HAP-1 (cell line): ENCODE data around the gene MAN1C1.
A peak's percentile ranks its signal among the peaks of the same experiment; 100 is the strongest.
"Not testable (repeated sequence)": the region's sequence is repeated elsewhere in the genome, so short reads cannot be mapped to it uniquely, and the experiment has no call there.

ENCODE experiments used
- DNase-seq, 2 experiments: peaks; one replicate each; pipeline ENCODE4 v3.0.0-alpha.2; 2016 to 2020; ENCODE audit warnings: low spot score in 2 of 2
- H3K27me3 ChIP-seq: fragments of 250-450 bp; sonication (Bioruptor Pico); 2 replicates; pipeline ENCODE4 v1.5.1; 2020; ENCODE audit warnings: low read depth, mild to moderate bottlenecking, moderate library complexity
- H3K36me3 ChIP-seq: fragments of 250-450 bp; sonication (Bioruptor Pico); replicated peaks from 2 replicates; pipeline ENCODE4 v1.5.1; 2020; ENCODE audit warnings: mild to moderate bottlenecking
- H3K4me1 ChIP-seq: fragments of 250-450 bp; sonication (Bioruptor Pico); 2 replicates; pipeline ENCODE4 v1.5.1; 2020; ENCODE audit warnings: mild to moderate bottlenecking
- H3K4me3 ChIP-seq: fragments of 250-450 bp; sonication (Bioruptor Pico); 2 replicates; pipeline ENCODE4 v1.5.1; 2020; ENCODE audit warnings: mild to moderate bottlenecking, moderate library complexity
- H3K9me3 ChIP-seq: fragments of 250-450 bp; sonication (Bioruptor Pico); 2 replicates; pipeline ENCODE4 v1.5.1; 2020; ENCODE audit warnings: mild to moderate bottlenecking, moderate library complexity
- in situ Hi-C: fragments of 300-500 bp; cut with MboI; formaldehyde crosslinking; loops from 3 replicates; pipeline ENCODE4 v1.14.3; 2020; ENCODE audit warnings: low sequenced_read_pairs, inconsistent platforms, mixed read lengths

Gene MAN1C1

DNA sequence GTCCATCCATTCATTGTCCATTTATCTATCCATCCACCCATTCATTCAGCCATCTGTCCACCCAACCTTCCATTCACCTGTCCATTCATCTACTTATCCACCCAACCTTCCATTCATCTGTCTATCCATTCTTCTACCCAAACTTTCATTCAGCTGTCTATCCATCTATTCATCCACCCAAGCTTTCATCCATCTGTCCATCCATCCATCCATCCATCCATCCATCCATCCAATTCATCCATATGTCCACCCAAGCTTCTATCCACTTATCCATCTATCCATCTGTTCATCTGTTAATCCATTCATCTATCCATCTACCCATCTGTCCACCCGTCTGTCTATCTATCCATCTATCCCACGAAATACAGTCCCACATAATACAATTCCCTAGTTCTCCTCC lies 21.6 kb upstream of the MAN1C1 start:
- Histone ChIP-seq H3K4me1 (no peaks in the 10 kb centered on the region), H3K27me3 (peaks cover 4% of the 10 kb centered on the region; the same call in 1 of the 2 replicates), H3K9me3 (no peaks in the 10 kb centered on the region), H3K36me3 (no peaks in the 10 kb centered on the region), H3K4me3 (no peak overlapping the region)
- in situ Hi-C loops, result no loop called here
- DNase-seq, result no peak

DNA sequence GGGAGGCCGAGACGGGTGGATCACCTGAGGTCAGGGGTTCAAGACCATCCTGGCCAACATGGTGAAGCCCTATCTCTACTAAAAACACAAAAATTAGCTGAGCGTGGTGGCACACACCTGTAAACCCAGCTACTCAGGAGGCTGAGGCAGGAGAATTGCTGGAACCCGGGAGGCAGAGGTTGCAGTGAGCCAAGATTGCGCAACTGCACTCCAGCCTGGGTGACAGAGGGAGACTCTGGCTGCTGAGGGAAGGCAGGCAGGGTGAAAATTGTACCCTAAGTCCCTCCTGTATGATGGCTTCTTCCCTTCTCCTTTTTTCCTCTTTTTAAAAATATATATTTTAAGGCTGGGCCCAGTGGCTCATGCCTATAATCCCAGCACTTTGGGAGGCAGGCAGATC lies 19.9 kb upstream of the MAN1C1 start:
- H3K27me3 ChIP-seq, in situ Hi-C loops, H3K36me3 ChIP-seq, H3K9me3 ChIP-seq, H3K4me3 ChIP-seq, DNase-seq, H3K4me1 ChIP-seq: not testable (repeated sequence)

DNA sequence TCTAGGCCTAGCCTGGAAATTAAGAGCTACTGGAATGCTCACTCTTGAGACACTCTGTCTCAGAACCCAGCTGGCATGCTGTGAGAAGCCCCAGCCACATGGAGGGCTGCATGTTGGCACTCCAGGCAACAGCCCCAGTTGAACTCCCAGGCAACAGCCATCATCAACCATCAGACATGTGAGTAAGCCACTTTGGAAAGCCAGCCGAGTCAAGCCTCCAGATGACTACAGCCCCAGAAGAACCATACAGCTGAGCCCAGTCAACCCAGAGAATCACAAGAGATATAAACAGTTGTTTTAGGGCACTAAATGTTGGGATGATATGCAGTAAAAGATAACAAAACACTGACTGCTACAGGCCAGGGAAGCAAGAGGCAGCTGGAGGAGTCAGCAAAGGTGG lies 17.7 kb upstream of the MAN1C1 start:
- Histone ChIP-seq H3K9me3 (no peaks in the 10 kb centered on the region), H3K4me1 (no peaks in the 10 kb centered on the region), H3K36me3 (no peaks in the 10 kb centered on the region), H3K27me3 (peaks cover 6% of the 10 kb centered on the region; the same call in 1 of the 2 replicates), H3K4me3 (no peak overlapping the region)
- DNase-seq, result no peak
- in situ Hi-C loops, result no loop called here

DNA sequence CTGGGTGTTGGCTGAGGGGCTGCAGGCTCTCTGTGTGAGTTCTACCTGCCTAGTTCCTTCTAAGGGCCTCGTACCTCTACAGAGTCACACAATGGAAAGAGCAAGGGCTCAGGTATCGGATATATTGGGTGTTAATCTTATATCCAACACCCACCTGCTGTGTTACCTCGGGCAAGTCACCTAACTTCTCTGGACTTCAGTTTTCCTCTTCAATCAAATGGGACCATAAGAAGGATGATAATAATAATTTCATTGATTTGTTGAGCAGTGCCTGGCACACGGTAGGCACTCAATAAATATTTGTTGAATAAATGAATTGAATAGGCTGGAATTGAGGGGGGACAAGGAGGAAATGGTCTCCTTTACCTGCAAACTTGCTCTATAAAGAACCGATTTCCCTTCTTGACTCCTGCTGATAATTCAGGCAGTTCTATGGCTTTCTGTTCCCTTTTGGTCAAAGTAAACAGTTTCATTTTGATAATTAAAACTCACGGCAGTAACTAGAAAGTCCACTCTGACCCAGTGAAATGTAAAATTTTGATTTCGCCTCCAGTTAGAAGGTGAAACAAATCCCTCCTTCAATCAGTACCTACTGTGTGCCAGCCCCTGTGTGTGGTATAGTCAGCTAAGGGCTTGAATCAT lies 16.5 kb upstream of the MAN1C1 start:
- peaks cover 6% of the 10 kb centered on the region for H3K27me3 ChIP-seq
- no peak for DNase-seq
- no peak overlapping the region for H3K4me3 ChIP-seq
- in situ Hi-C loops, result no loop called here
- no peaks in the 10 kb centered on the region for H3K4me1 ChIP-seq
- H3K9me3 ChIP-seq, result no peaks in the 10 kb centered on the region
- no peaks in the 10 kb centered on the region for H3K36me3 ChIP-seq

DNA sequence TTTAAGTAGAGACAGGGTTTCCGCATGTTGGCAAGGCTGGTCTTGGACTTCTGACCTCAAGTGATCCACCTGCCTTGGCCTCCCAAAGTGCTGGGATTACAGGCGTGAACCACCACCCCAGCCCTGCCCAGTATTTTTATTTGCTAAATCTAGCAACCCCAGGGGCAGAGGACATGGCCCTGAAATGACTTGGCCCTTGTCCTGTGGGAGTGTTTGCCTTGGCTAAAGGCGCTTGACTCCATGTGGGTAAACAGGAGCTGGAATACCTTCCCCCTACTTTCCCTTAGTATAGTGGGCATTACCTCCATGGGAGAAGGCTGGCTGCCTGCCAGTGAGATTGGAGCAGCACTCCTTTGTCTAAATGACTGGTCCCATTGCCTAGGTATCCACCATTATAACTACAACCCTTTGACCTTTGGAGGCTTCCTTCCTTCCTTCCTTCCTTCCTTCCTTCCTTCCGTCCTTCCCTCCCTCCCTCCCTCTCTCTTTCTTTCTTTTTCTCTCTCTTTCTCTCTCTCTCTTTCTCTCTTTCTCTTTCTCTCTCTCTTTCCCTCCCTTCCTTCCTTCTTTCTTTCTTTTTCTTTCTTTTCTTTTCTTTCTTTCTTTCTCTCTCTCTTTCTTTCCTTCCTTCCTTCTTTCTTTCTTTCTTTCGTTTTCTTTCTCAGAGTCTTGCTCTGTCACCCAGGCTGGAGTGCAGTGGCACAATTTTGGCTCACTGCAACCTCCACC lies 15.5 kb upstream of the MAN1C1 start:
- DNase-seq, H3K4me1 ChIP-seq, H3K9me3 ChIP-seq, in situ Hi-C loops, H3K4me3 ChIP-seq, H3K36me3 ChIP-seq: not testable (repeated sequence)
- peaks cover 14% of the 10 kb centered on the region for H3K27me3 ChIP-seq

DNA sequence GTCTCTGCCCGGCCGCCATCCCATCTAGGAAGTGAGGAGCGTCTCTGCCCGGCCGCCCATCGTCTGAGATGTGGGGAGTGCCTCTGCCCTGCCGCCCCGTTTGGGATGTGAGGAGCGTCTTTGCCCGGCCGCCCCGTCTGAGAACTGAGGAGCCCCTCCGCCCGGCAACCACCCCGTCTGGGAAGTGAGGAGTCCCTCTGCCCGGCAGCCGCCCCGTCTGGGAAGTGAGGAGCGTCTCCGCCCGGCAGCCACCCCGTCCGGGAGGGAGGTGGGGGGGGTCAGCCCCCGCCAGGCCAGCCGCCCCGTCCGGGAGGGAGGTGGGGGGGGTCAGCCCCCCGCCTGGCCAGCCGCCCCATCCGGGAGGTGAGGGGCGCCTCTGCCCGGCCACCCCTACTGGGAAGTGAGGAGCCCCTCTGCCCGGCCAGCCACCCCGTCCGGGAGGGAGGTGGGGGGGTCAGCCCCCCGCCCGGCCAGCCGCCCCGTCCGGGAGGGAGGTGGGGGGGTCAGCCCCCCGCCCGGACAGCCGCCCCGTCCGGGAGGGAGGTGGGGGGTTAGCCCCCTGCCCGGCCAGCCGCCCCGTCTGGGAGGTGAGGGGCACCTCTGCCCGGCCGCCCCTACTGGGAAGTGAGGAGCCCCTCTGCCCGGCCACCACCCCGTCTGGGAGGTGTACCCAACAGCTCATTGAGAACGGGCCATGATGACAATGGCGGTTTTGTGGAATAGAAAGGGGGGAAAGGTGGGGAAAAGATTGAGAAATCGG lies 12.6 kb upstream of the MAN1C1 start:
- DNase-seq, H3K4me3 ChIP-seq, H3K4me1 ChIP-seq, in situ Hi-C loops, H3K9me3 ChIP-seq, H3K36me3 ChIP-seq: not testable (repeated sequence)
- peaks cover 20% of the 10 kb centered on the region for H3K27me3 ChIP-seq

DNA sequence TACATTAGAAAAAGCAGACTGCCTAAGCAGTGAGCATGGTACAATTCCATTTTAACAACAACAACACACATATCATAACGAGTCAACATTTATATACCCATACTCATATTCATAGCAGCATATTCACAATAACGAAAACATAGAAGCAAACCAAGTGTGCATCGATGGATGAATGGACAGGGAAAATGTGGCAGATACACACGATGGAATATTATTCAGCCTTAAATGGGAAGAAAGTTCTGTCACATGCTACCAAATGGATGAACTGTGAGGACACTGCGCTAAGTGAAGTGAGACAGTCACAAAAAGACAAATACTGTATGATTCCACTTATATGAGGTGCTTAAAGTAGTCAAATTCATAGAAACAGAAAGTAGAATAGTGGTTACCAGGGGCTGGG lies 9.5 kb upstream of the MAN1C1 start:
- Histone ChIP-seq H3K4me3 (no peak overlapping the region), H3K9me3 (no peaks in the 10 kb centered on the region), H3K27me3 (peaks cover 28% of the 10 kb centered on the region), H3K4me1 (no peaks in the 10 kb centered on the region), H3K36me3 (no peaks in the 10 kb centered on the region)
- no peak for DNase-seq
- in situ Hi-C loops, result no loop called here

DNA sequence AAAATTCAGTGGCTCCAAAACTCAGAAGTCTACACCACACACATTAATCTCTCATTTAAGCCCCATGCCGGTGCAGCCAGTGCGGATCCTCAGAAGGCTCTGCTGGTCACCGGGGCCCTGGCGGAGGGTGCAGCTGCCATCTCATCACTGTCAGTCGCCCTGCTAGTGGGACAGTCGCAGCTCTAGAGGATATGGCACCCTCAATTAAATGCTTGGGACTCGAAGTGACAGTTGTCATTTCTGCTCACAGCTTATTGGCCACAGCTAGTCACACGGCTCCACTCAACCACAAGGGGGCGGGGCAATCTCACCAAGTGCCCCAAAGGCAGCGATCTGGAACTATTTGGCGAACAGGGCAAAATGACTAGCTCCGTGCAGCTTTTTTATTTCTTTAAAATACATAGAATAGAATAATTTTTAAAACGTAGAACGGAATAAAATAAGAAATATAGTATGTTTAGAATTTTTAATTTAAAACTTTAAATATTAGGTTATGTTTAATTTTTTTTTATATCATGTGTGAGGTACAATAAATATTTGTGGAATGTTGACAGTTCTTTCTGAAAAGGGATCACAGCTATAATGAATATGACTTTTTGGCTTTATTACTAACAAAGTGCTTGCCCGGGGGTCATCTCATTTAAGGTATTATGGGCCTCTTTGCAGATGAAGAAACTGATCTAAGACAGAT lies 8.0 kb upstream of the MAN1C1 start:
- no peaks in the 10 kb centered on the region for H3K4me1 ChIP-seq
- H3K9me3 ChIP-seq, result no peaks in the 10 kb centered on the region
- no peak overlapping the region for H3K4me3 ChIP-seq
- DNase-seq, result peak; percentile 83 to 91
- no peaks in the 10 kb centered on the region for H3K36me3 ChIP-seq
- in situ Hi-C loops, result no loop called here
- peaks cover 32% of the 10 kb centered on the region for H3K27me3 ChIP-seq

DNA sequence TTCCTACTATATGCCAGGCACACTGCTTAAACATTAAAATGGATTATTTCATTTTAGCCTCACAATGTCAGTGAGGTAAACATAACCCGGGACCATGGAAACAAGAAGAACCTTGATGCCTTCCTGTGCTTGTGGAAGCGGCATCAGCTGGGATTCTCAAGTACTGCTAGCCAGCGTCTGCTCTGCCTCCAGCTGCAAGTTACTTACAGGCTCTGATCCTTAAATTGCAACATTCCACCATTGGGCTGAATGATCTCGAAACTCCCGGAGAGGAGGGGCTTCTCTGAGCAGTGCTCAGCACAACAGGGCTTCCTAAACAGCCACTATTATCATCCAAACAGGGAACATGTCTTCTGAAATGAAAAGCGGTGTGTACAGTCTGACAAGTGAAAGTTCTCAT lies 6.7 kb upstream of the MAN1C1 start:
- Histone ChIP-seq H3K36me3 (no peaks in the 10 kb centered on the region), H3K4me3 (no peak overlapping the region), H3K4me1 (no peaks in the 10 kb centered on the region), H3K9me3 (no peaks in the 10 kb centered on the region), H3K27me3 (peaks cover 32% of the 10 kb centered on the region)
- in situ Hi-C loops, result no loop called here
- DNase-seq, result no peak

DNA sequence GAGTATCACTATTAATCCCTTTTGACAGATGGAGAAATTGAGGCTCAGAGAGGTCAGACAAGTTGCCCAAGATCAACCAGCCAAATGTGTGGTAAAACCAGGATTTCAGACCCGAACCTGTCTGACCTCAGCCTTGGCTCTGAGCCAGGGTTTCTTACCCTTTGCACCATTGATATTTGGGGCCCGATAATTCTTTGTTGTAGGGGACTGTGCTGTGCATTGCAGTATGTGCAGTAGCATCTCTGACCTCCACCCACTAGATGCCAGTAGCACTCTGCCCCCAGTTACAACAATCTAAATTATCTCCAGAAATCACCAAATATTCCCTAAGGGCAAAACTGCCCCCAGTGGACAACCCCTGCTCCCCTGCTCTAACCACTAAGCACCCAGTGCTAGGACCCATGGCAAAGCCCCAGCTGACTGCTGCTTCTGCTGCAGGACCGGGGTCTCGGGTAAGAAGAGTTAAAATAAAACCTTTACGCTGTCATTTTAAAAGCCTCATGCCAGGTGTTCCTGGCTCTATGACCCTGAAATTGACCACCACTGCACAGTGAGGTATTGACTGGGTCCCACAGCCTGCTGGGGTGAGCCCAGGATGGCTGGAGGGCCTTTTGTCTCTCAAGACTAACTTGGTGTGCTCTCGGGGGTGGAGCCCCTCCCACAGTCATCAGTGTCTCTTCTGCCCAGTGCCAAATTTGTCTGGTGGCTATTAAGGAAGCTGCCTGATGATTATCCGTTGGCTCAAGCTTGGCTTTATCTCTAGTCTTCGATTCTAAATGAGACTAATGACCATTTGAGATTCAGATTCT lies 5.6 kb upstream of the MAN1C1 start:
- H3K9me3 ChIP-seq, result no peaks in the 10 kb centered on the region
- peaks cover 25% of the 10 kb centered on the region for H3K27me3 ChIP-seq
- no peaks in the 10 kb centered on the region for H3K36me3 ChIP-seq
- in situ Hi-C loops, result no loop called here
- H3K4me1 ChIP-seq, result no peaks in the 10 kb centered on the region
- no peak for DNase-seq
- no peak overlapping the region for H3K4me3 ChIP-seq

DNA sequence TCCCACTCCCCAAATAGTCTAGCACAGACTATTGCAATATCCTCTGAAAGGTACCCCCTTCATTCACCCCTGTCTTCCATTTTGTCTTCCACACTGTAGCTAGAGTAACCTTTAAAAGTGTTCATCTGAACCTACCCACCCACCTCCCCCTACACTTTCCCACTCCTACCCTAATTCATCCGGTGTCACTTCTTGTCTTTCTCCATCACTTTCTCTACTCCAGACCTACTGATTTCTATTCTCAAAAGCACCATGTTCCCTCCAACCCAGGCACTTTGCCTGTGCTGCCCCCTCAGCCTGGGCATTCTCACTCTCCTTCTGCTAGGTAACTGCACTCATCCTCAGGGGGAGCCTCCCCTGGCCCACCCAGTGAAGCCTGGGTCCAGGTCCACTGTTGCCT lies 4.7 kb upstream of the MAN1C1 start:
- peaks cover 21% of the 10 kb centered on the region for H3K27me3 ChIP-seq
- H3K4me3 ChIP-seq, result no peak overlapping the region
- H3K36me3 ChIP-seq, result no peaks in the 10 kb centered on the region
- no peaks in the 10 kb centered on the region for H3K9me3 ChIP-seq
- DNase-seq, result no peak
- in situ Hi-C loops, result no loop called here
- no peaks in the 10 kb centered on the region for H3K4me1 ChIP-seq

DNA sequence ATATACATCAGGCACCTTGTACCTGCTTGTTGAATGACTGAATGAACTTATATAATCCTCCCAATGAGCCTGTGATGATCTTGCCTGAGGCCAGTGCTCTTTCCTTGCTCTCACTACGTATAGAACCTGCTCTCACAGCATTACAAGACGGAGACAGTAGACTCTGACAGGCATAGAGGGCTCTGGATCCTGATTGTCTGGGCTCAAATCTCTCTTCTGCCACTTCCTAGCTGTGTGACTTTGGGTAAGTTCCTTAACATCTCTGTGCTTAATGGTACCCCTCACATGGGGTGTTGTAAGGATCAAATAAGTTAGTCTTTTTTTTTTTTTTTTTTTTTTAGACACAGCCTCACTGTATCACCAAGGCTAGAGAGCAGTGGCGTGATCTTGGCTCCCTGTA lies 4.2 kb upstream of the MAN1C1 start:
- in situ Hi-C loops, result no loop called here

DNA sequence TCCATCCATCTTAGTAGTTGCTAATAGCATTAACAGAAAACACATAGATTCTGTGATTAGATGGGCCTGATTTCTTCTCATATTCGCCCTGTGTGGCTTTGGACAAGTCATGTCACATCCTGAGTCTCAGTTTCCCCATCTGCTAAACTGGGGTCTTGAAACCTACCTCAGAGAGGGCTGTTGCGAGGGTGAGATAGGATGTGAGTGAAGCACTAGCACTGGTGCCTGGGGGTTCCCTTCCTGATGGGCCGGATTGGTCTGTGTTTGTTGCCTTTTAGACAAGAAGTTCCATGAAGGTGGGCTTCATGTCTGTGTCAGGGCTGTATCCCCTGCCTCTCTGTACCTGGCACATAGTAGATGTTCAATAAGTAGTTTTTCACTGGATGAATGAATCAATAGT lies 3.5 kb upstream of the MAN1C1 start:
- Histone ChIP-seq H3K4me3 (no peak overlapping the region), H3K27me3 (peaks cover 18% of the 10 kb centered on the region), H3K9me3 (no peaks in the 10 kb centered on the region), H3K4me1 (no peaks in the 10 kb centered on the region), H3K36me3 (no peaks in the 10 kb centered on the region)
- no peak for DNase-seq
- in situ Hi-C loops, result no loop called here

More for the DNA sequence above, 4.2 kb upstream of the MAN1C1 start:
- H3K27me3 ChIP-seq, result peaks cover 18% of the 10 kb centered on the region
- no peaks in the 10 kb centered on the region for H3K36me3 ChIP-seq
- no peaks in the 10 kb centered on the region for H3K4me1 ChIP-seq
- no peak overlapping the region for H3K4me3 ChIP-seq
- no peak for DNase-seq
- no peaks in the 10 kb centered on the region for H3K9me3 ChIP-seq
